GM12874 (cell line): ENCODE results near the gene SEMA6D.

Experiments
- TF ChIP-seq, protein P1 (sequence below): IDR thresholded peaks from 2 replicates; pipeline ENCODE4 v1.5.1; 2011; ENCODE audit warnings: low read depth, mild to moderate bottlenecking, control low read depth, low read length, moderate library complexity; ENCODE audit not compliant: insufficient read depth

The SEMA6D gene

DNA sequence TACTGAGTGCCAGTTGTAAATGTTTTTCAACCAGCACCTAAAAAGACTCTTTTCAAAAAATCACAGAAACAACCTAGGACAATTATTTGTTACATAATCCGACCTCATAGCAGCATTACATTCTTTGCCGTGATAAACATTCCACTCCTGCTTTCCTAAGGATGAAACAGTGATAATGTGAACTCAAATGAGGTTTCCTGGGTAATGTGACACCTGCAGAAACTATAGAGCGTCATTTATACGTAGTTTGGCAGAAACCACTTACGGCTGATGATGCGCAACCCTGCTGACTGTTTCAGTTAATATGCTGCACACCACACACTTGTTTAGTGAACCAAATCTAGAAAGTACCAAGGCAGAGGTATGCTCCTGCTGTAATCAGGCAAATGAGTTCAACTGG is 55.8 kb downstream of the SEMA6D start:
- TF ChIP-seq, protein P1, sequence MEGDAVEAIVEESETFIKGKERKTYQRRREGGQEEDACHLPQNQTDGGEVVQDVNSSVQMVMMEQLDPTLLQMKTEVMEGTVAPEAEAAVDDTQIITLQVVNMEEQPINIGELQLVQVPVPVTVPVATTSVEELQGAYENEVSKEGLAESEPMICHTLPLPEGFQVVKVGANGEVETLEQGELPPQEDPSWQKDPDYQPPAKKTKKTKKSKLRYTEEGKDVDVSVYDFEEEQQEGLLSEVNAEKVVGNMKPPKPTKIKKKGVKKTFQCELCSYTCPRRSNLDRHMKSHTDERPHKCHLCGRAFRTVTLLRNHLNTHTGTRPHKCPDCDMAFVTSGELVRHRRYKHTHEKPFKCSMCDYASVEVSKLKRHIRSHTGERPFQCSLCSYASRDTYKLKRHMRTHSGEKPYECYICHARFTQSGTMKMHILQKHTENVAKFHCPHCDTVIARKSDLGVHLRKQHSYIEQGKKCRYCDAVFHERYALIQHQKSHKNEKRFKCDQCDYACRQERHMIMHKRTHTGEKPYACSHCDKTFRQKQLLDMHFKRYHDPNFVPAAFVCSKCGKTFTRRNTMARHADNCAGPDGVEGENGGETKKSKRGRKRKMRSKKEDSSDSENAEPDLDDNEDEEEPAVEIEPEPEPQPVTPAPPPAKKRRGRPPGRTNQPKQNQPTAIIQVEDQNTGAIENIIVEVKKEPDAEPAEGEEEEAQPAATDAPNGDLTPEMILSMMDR, result no peak

DNA sequence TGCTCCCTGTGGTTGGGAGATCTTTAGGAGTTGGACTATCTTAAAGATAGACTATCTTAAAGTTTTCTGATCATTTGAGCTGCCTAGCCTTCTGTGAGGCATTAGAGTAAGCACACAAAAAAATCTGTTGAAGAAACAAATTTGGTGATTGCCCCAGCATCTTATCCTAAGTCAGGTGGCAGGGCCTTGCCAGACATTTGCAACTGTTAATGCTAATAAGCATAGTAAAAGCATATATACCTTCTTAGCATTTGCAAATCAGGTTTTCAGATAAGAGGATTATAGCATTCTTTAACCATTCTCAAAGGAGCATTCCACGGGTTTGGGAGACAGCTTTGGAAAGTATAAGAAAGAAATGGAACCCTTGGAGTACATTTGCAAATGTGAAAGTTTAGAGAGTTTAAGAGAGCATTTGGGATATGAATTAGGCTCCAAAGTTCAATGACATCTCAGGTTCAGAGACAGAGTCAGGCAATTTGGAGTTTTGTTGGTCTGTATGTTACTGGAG is 61.0 kb downstream of the SEMA6D start:
- TF ChIP-seq, protein P1, result no peak

DNA sequence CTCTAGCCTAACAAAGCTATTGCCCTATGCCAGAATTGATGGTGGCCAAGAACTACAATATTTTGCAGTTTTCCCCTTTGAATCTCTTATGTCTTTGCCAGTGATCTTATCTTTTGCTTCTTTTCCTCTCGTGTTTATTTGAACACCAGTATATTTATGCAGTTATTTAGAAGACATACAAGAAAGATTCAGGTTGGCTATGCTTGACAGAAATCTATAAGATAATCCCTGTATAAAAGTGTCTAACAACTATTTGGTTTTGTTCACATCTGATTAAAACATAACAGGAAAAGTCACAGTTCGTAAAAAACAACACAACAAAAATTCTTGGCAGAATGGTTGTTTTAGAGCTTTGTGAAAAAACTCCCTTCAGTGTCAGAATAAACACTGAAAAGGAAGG is 63.7 kb downstream of the SEMA6D start:
- TF ChIP-seq, protein P1, result no peak

DNA sequence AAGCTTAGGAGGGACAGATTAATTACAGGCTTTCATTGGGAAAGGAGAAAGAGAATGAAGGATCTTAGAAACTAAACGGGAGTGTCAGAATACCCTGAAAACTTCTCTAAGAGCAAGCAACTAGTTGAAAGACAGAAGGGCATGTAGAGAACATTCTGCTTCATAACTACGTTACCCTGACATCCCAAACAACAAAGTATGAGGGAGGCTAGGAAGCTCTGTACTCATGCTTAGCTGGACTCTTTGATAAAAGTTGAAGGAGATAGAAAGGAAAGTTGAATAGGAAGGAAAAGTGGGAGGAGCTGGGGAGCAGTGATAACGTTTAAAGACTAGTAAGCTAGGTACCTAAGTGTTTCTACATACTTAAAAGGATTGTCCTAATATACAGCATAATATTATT is 64.2 kb downstream of the SEMA6D start:
- TF ChIP-seq, protein P1, result no peak

DNA sequence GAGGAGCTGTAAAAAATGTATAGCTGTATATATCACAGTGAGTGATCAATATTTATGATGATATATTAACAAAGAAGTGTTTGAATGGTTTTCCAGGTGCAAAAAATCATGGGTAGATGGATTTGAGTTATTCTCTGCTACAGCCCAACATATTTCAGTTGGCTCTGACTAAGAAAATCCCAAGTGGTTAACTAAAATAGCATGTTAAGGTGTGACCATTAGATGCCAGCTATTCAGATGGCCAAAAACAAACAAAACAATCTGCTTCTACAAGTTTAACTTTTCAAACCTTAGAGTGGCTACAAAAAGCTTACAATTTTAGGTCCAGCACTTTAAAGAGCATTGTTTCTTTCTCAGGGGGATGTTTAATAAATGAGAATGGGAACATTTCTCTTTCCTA is 67.5 kb downstream of the SEMA6D start:
- TF ChIP-seq, protein P1, result no peak

DNA sequence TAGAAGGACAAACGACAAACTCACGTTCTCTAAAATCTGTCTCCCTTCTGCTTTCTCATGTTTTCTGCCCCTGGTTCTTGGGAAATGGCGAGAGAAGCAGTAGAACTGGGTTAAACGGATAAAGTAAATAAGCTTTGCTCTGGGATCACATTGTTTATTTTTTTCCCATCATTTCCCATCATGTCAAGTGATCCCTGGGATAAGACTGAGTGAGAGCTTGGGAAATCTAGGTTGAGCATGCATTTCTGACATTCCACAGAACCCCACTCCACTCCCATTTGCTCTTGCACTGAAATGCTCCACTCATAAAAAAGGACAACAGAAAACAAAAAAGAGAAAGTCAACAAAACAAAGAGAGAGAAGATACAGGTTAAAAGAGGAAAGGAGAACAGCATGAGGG is 69.1 kb downstream of the SEMA6D start:
- TF ChIP-seq, protein P1, result no peak

DNA sequence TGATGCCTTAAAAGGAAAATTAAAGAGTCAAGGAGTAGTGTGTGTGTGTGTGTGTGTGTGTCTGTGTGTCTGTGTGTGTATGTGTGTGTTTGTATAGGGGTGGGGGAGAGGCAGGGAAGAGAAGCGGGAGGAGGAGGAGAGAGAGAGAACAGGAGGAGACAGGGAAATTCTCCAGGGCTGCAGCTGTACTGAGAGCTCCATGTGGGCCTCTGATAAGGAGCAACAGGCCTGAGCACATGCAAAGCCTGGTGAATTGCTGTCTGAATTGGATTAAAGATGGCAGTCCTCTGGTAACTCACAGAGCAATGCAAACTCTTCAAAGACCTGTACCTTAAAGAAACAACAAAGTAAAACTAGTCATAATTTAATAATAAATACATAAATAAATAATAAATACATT is 70.6 kb downstream of the SEMA6D start:
- TF ChIP-seq, protein P1, result no peak

DNA sequence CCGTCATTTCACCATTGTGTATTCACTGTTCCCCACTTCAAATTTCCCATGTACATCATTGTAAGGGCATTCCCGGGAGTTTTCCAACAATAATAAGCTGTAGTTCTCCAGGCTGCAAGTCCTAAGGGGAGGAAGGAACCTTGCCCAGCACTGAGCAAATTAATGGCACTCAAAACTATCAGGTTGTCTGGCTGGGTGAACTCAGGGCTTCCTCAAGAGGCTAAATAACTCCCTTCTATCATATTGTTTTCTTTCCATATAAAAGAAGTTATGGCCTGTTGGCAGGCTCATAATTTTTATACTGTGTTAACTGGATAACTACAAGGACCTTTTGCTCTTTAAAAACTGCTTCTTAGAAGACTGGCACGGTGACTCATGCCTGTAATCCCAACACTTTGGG is 71.4 kb downstream of the SEMA6D start:
- TF ChIP-seq, protein P1, result no peak
